K562 (cell line): ENCODE results near the gene SNUPN. TPM values are rescaled to one million over a fixed set of nuclear protein-coding genes. Genes with fewer than 3 reads are reported as not detected.

Source experiments
- ARID1B ChIP-seq: fragments of 450-650 bp; IDR thresholded peaks from 2 replicates; pipeline ENCODE4 v1.6.1; 2016; ENCODE audit warnings: antibody characterized with exemption, mild to moderate bottlenecking, inconsistent platforms
- CBFA2T3 ChIP-seq: fragments of 450-650 bp; IDR thresholded peaks from 2 replicates; pipeline ENCODE4 v1.6.1; 2017
- CEBPZ ChIP-seq: fragments of 150-350 bp; IDR thresholded peaks from 2 replicates; pipeline ENCODE4 v1.6.1; 2014; ENCODE audit warnings: low read depth, mild to moderate bottlenecking, low read length, borderline replicate concordance
- CREB3L1 ChIP-seq: fragments of 450-650 bp; IDR thresholded peaks from 2 replicates; pipeline ENCODE4 v1.6.1; 2014; ENCODE audit warnings: low read depth, mild to moderate bottlenecking, moderate library complexity, borderline replicate concordance
- CTCFL ChIP-seq: IDR thresholded peaks from 2 replicates; pipeline ENCODE4 v1.6.1; 2011; ENCODE audit warnings: borderline replicate concordance, low read depth, mild to moderate bottlenecking, moderate library complexity, low read length; ENCODE audit not compliant: insufficient read depth, poor library complexity, severe bottlenecking
- FOS ChIP-seq: IDR thresholded peaks from 3 replicates; pipeline ENCODE4 v1.6.1; 2011; ENCODE audit not compliant: insufficient read length; ENCODE audit errors: extremely low read depth
- HSF4 ChIP-seq: fragments of 250-450 bp; sonication (Bioruptor Pico); IDR thresholded peaks from 2 replicates; pipeline ENCODE4 v2.1.2; 2022; ENCODE audit warnings: mild to moderate bottlenecking, moderate library complexity, borderline replicate concordance
- KAT8 ChIP-seq: fragments of 450-650 bp; IDR thresholded peaks from 2 replicates; pipeline ENCODE4 v1.6.1; 2016; ENCODE audit warnings: low read depth, mild to moderate bottlenecking
- MLX ChIP-seq, 2 experiments: fragments of 450-650 bp in 1 of 2; sonication (generic) in 1 of 2; formaldehyde crosslinking; conservative IDR thresholded peaks; 2 replicates each; pipeline versions ENCODE4 v1.4.0 to v1.8.1; 2020 to 2022; ENCODE audit warnings: mild to moderate bottlenecking in 1 of 2, missing genetic modification reagents in 1 of 2
- PYGO2 ChIP-seq: fragments of 450-650 bp; IDR thresholded peaks from 2 replicates; pipeline ENCODE4 v1.6.1; 2016; ENCODE audit warnings: mild to moderate bottlenecking, missing genetic modification characterization, moderate library complexity, missing compliant biosample characterization
- RCOR1 ChIP-seq, 2 experiments: IDR thresholded peaks; 2 replicates each; pipeline ENCODE4 v1.6.1; 2012; ENCODE audit warnings: low read depth in 2 of 2, low read length in 2 of 2, borderline replicate concordance in 1 of 2, improper control_type of control experiment in 1 of 2
- SNIP1 ChIP-seq: fragments of 450-650 bp; IDR thresholded peaks from 2 replicates; pipeline ENCODE4 v1.7.1; 2017; ENCODE audit warnings: low read depth, mild to moderate bottlenecking
- SPI1 ChIP-seq: IDR thresholded peaks from 2 replicates; pipeline ENCODE4 v1.6.1; 2011; ENCODE audit warnings: low read depth, low read length, control low read depth, borderline replicate concordance
- TAL1 ChIP-seq: fragments of 450-650 bp; IDR thresholded peaks from 2 replicates; pipeline ENCODE4 v1.6.1; 2016; ENCODE audit warnings: mild to moderate bottlenecking
- TCF3 ChIP-seq: sonication (generic); formaldehyde crosslinking; IDR thresholded peaks from 2 replicates; pipeline ENCODE4 v1.4.0; 2020; ENCODE audit warnings: mild to moderate bottlenecking, missing genetic modification reagents
- TFE3 ChIP-seq: fragments of 450-650 bp; formaldehyde crosslinking; IDR thresholded peaks from 2 replicates; pipeline ENCODE4 v1.4.0; 2020; ENCODE audit warnings: mild to moderate bottlenecking, mixed read lengths
- TRIM28 ChIP-seq: fragments of 450-650 bp; IDR thresholded peaks from 2 replicates; pipeline ENCODE4 v1.6.1; 2017
- ZNF133 ChIP-seq: fragments of 250-450 bp; sonication (Bioruptor Pico); IDR thresholded peaks from 2 replicates; pipeline ENCODE4 v1.4.0; 2020; ENCODE audit warnings: mild to moderate bottlenecking
- ZNF165 ChIP-seq: fragments of 250-450 bp; sonication (Bioruptor Pico); IDR thresholded peaks from 2 replicates; pipeline ENCODE4 v1.4.0; 2020; ENCODE audit warnings: borderline replicate concordance
- ZNF324 ChIP-seq: fragments of 250-450 bp; sonication (Bioruptor Pico); IDR thresholded peaks from 2 replicates; pipeline ENCODE4 v1.4.0; 2020; ENCODE audit warnings: mild to moderate bottlenecking
- ZNF830 ChIP-seq: fragments of 250-450 bp; sonication (Bioruptor Pico); IDR thresholded peaks from 2 replicates; pipeline ENCODE4 v1.5.0; 2021; ENCODE audit warnings: mild to moderate bottlenecking
- polyA plus RNA-seq, 8 experiments: library from polyadenylated mRNA; depleted of rRNA in 4 of 8; stranded (reverse) in 5 of 8; unstranded in 3 of 8; fragments of >200 nt; fragmentation: Nextera tagmentation in 2 of 8; fragmentation: Illumina TruSeq in 1 of 8; extraction: Ambion mirVana in 2 of 8; extraction: Trizol in 1 of 8; gene quantifications; 2 replicates each; pipeline versions ENCODE4 v1.2.1 to v1.2.3, GENCODE V29; 2011 to 2014; ENCODE audit warnings: inconsistent platforms in 1 of 8, missing spikeins in 1 of 8
- total RNA-seq, 7 experiments: library from RNA; depleted of rRNA in 6 of 7; stranded (reverse); fragments of >200 nt in 6 of 7; fragmentation: Illumina TruSeq in 2 of 7; extraction: Trizol in 2 of 7; gene quantifications; 2 replicates each; pipeline versions ENCODE4 v1.2.1 to v1.2.3, GENCODE V29; 2011 to 2021; ENCODE audit warnings: low replicate concordance in 1 of 7

Gene SNUPN
- total and polyA plus RNA-seq, 9 of the 15 experiments (the other 6 are each of a cell fraction or from before 2014, with no cell fraction given), result 32.2 to 78.3 (median 40.0) TPM

- no peak for TF ChIP-seq MLX (CRISPR knock-in tag; conservative IDR thresholded peaks at IDR 0.05)
- no peak for TF ChIP-seq PYGO2
- TF ChIP-seq CREB3L1, result no peak; the same call in 1 of the 2 replicates
- no peak for TF ChIP-seq ZNF830
- peak; percentile 68 for TF ChIP-seq CBFA2T3
- TF ChIP-seq KAT8, result no peak
- TF ChIP-seq ZNF133 (CRISPR knock-in tag), result no peak
- TF ChIP-seq TCF3 (CRISPR knock-in tag), result peak; percentile 55
- TF ChIP-seq CTCFL, result no peak
- no peak for TF ChIP-seq ZNF165 (CRISPR knock-in tag)
- TF ChIP-seq SNIP1, result no peak
- TF ChIP-seq TFE3 (CRISPR knock-in tag), result no peak
- TF ChIP-seq HSF4, result no peak
- no peak for TF ChIP-seq CEBPZ
- no peak for TF ChIP-seq TRIM28
- TF ChIP-seq FOS, result no peak
- TF ChIP-seq ARID1B, result peak; percentile 74
- TF ChIP-seq RCOR1 (IDR thresholded peaks at IDR 0.05; ENCODE audit: borderline replicate concordance in 1 of 2, low read depth in 2 of 2, low read length in 2 of 2), result no peak
- peak; percentile 50; the same call in 1 of the 2 replicates for TF ChIP-seq SPI1
- TF ChIP-seq TAL1, result peak; percentile 48; the same call in 1 of the 2 replicates
- no peak for TF ChIP-seq ZNF324
These were observed 35.3 kb downstream of the SNUPN start (continued) for GRCh38 chr15:75590239-75590638.
